NCI-H1436 (cell line): ENCODE measurements around the gene NPC1.
"Not testable (repeated sequence)": the region's sequence is repeated elsewhere in the genome, so short reads cannot be mapped to it uniquely, and the experiment has no call there.

Source experiments
- DNase-seq: peaks from one replicate; lab custom pipeline; 2025; lab: John Stamatoyannopoulos, UW

Gene NPC1

GRCh38 chr18:23575309-23575651 is 11.0 kb downstream of the NPC1 start:
- DNase-seq = no peak

- no peak for DNase-seq
These were observed 11.5 kb downstream of the NPC1 start for GRCh38 chr18:23574611-23575308.

GRCh38 chr18:23573626-23574431 is 12.5 kb downstream of the NPC1 start:
- DNase-seq = no peak

GRCh38 chr18:23573020-23573419 is 13.3 kb downstream of the NPC1 start:
- no peak for DNase-seq

DNA sequence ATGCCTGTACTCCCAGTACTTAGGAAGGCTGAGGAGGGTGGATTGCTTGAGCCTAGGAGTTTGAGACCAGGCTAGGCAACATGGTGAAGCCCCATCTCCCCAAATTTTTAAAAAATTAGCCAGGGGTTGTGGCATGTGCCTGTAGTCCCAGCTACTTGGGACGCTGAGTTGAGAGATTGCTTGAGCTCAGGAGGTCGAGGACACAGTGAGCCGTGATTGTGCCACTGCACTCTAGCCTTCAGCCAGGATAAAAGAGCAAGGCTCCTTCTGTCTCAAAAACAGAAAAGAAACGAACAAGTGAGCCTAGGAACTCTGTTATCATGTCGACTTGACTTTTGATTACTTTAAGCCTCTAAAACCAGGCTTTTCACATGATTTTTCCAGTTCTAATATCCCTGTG is 13.7 kb downstream of the NPC1 start:
- no peak for DNase-seq

- no peak for DNase-seq
These were observed 14.3 kb downstream of the NPC1 start for GRCh38 chr18:23572012-23572411.

GRCh38 chr18:23570912-23571504 is 15.3 kb downstream of the NPC1 start:
- no peak for DNase-seq

- no peak for DNase-seq
These were observed 16.8 kb downstream of the NPC1 start for GRCh38 chr18:23569299-23570063.

GRCh38 chr18:23568281-23569138 is 17.8 kb downstream of the NPC1 start:
- DNase-seq = no peak

- DNase-seq = no peak
These were observed 18.6 kb downstream of the NPC1 start for GRCh38 chr18:23567671-23568070.

- no peak for DNase-seq
These were observed 20.3 kb downstream of the NPC1 start for GRCh38 chr18:23565916-23566547.

- DNase-seq = no peak
These were observed 22.8 kb downstream of the NPC1 start for GRCh38 chr18:23563377-23564043.

GRCh38 chr18:23560186-23560585 is 26.1 kb downstream of the NPC1 start:
- DNase-seq = no peak

DNA sequence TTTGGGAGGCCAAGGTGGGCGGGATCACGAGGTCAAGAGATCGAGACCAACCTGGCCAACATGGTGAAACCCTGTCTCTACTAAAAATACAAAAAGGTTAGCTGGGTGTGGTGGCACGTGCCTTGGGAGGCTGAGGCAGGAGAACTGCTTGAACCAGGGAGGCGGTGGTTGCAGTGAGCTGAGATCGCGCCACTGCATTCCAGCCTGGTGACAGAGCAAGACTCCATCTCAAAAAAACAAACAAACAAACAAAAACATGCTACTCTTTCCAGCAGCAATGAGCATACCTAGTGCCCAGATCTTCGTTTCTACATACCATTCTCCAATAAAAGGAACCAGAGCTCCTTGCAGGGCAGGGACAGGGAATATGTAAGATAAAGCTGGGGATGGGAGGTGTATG is 28.8 kb downstream of the NPC1 start:
- DNase-seq = not testable (repeated sequence)

DNA sequence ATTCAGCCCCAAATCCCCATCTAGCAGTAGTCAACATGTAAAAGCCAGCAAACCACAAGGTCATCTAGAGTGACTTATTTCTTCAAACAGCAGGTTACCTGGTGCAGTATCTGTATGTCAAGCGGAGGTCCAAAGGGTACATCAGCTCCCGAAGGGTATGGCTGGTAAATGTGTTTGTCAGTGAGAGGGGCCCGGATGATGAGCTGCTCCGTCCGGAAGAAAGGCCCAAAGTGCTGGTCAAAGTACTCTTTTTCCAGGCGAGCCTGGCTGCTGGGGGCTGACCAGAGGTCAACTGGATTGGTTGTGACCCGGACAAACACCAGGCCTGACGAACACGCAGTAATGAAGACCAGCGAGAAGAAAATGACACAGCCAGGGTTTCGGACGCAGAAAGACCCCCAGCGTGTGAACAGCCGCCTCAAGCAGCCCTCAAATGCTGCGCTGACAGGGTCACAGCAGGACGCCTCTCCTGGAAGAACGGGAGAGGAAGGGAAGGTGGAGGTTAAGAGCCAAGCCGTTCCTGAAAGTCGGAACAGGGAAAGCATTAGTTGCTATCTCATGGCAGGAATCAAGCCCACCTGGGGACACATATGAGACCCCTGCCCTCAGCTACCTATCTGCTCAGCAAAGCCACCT is 30.0 kb downstream of the NPC1 start:
- no peak for DNase-seq

- no peak for DNase-seq
These were observed 32.4 kb downstream of the NPC1 start for GRCh38 chr18:23553887-23554286.

GRCh38 chr18:23552505-23552904 is 33.8 kb downstream of the NPC1 start:
- DNase-seq = no peak

GRCh38 chr18:23551978-23552377 is 34.3 kb downstream of the NPC1 start:
- no peak for DNase-seq

DNA sequence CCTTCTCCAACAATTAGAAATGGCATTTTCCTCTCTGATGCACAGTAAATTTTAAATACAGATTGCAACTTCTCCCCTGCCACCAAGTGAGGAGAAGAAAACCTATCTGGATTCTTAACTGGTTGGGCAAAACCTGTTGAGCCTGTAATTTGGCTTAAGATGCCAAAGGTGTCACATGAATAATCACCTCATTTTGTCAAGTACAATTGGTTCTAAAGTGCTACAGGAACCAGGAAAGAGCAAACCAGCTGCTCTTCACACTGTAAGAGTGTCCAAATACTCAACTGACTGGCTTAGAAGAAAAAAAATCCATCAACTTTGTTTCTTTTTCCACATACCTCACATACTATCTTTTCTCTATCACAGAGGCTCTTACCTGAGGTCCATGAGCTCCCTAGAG is 35.4 kb downstream of the NPC1 start:
- DNase-seq = no peak

DNA sequence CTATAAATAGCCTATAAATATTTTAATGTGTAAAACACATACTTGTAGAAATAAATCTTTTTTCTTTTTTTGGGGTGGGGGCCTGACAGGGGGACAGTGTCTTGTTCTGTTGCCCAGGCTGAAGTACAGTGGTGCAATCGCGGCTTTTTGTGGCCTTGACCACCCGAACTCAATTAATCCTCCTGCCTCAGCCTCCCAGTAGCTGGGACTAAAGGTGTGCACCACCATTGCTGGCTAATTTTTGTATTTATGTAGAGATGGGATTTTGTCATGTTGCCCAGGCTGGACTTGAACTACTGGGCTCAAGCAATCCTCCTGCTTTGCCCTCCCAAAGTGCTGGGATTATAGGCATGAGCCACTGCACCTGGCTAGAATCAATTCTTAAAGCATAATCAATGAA is 37.6 kb downstream of the NPC1 start:
- DNase-seq = no peak
